Activated B cell treated with CpG ODN at 0.5 μM for 24 hours (primary cell): ENCODE data around the gene KAZALD1. TPM values are rescaled to one million over a fixed set of nuclear protein-coding genes. Genes with fewer than 3 reads are reported as not detected.

Experiments used
- ATAC-seq: fragments of 200-7000 bp; cut with Tn5 transposase; one replicate; pipeline ENCODE4 v1.10.0; 2021; ENCODE audit warnings: low read depth, mild to moderate bottlenecking, moderate library complexity
- CTCF ChIA-PET: fragments of 350-600 bp; sonication (Branson Sonifier 250); formaldehyde crosslinking; loops from one replicate; lab custom pipeline; 2021; ENCODE audit warnings: antibody characterized with exemption; lab: Charles Lee
- POLR2A ChIA-PET: fragments of 350-600 bp; sonication (Branson Sonifier 250); formaldehyde crosslinking; loops from one replicate; lab custom pipeline; 2021; ENCODE audit warnings: antibody characterized with exemption; lab: Charles Lee
- DNase-seq: peaks from one replicate; pipeline ENCODE4 v3.0.0; 2022
- H3K27ac Mint-ChIP-seq: one replicate; pipeline ENCODE4 v1.8.0; 2020; ENCODE audit warnings: mixed read lengths
- H3K27me3 Mint-ChIP-seq: one replicate; pipeline ENCODE4 v1.8.0; 2021; ENCODE audit warnings: mixed read lengths
- H3K36me3 Mint-ChIP-seq: one replicate; pipeline ENCODE4 v1.8.0; 2021; ENCODE audit warnings: low read depth, mixed read lengths
- H3K4me1 Mint-ChIP-seq: one replicate; pipeline ENCODE4 v1.8.0; 2021; ENCODE audit warnings: mixed read lengths
- H3K4me3 Mint-ChIP-seq: one replicate; pipeline ENCODE4 v1.8.0; 2020; ENCODE audit warnings: mild to moderate bottlenecking, mixed read lengths
- H3K9me3 Mint-ChIP-seq: one replicate; pipeline ENCODE4 v1.8.0; 2020; ENCODE audit warnings: mixed read lengths
- intact Hi-C: fragments of 100-400 bp; cut with micrococcal nuclease; formaldehyde crosslinking; loops from one replicate; pipeline ENCODE4 v1.15.1; 2024
- total RNA-seq: library from RNA; stranded (reverse); gene quantifications from 2 replicates; pipeline ENCODE4 v1.2.3, GENCODE V29; 2022
- TF ChIP-seq, protein P1 (sequence below): fragments of 200-600 bp; IDR thresholded peaks from one replicate; pipeline ENCODE4 v1.8.0; 2022; ENCODE audit warnings: antibody characterized with exemption, mild to moderate bottlenecking

Gene KAZALD1
- total RNA-seq, 1 donor from 2014 or later: 0.58 TPM

DNA sequence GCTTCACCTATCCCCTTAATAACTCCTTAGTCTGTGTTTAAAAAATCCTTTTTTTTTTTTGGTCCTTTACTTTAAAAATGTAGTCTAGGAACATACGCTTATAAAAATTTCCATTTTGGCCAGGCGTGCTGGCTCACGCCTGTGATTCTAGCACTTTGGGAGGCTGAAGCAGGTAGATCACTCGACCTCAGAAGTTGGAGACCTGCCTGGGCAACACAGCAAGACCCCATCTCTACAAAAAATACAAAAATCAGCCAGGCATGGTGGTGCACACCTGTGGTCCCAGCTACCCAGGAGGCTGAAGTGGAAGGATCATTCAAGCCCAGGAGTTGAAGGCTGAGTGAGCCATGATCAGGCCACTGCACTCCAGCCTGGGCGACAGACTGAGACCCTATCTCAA, 14.8 kb downstream of the KAZALD1 start:
- H3K36me3 Mint-ChIP-seq: no peaks in the 10 kb centered on the region
- H3K27me3 Mint-ChIP-seq: peaks cover 39% of the 10 kb centered on the region
- peaks cover 19% of the 10 kb centered on the region for H3K4me1 Mint-ChIP-seq
- DNase-seq (no peak), ATAC-seq (no peak)
- TF ChIP-seq, protein P1, sequence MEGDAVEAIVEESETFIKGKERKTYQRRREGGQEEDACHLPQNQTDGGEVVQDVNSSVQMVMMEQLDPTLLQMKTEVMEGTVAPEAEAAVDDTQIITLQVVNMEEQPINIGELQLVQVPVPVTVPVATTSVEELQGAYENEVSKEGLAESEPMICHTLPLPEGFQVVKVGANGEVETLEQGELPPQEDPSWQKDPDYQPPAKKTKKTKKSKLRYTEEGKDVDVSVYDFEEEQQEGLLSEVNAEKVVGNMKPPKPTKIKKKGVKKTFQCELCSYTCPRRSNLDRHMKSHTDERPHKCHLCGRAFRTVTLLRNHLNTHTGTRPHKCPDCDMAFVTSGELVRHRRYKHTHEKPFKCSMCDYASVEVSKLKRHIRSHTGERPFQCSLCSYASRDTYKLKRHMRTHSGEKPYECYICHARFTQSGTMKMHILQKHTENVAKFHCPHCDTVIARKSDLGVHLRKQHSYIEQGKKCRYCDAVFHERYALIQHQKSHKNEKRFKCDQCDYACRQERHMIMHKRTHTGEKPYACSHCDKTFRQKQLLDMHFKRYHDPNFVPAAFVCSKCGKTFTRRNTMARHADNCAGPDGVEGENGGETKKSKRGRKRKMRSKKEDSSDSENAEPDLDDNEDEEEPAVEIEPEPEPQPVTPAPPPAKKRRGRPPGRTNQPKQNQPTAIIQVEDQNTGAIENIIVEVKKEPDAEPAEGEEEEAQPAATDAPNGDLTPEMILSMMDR: no peak
- H3K27ac Mint-ChIP-seq: no peak overlapping the region
- ChIA-PET CTCF (no interaction called here), POLR2A (no interaction called here)
- H3K4me3 Mint-ChIP-seq: no peak overlapping the region
- intact Hi-C loops: no loop called here
- no peaks in the 10 kb centered on the region for H3K9me3 Mint-ChIP-seq

DNA sequence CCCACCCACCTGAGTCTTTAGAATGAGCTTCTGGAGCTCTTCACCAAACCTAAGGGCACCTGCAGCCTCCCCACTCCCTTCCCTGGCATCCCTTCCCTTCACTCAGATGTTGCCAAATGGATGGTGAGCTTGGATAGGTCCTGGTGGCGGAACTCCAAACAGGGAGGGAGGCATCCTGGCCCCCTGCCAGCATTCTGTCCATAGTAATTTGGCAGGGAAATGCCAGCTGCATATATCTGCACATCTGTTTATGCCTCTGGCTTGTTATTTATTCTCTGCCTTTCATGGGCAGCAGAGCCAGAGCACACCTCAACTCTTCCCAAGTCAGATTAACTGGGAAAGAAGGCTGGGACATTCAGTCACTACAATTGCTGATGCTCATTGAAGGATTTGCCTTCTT, 18.1 kb downstream of the KAZALD1 start:
- no peak for DNase-seq
- Mint-ChIP-seq H3K36me3 (no peaks in the 10 kb centered on the region), H3K4me1 (no peaks in the 10 kb centered on the region), H3K4me3 (no peak overlapping the region), H3K27me3 (peaks cover 46% of the 10 kb centered on the region), H3K9me3 (no peaks in the 10 kb centered on the region), H3K27ac (no peak overlapping the region)
- ChIA-PET CTCF (interaction anchor here (1.9 kb wide), 1 partner anchor 9 kb away, joined by 4 read pairs; no protein-coding TSS in a partner anchor), POLR2A (no interaction called here)
- intact Hi-C loops: no loop called here
- no peak for ATAC-seq
- TF ChIP-seq, protein P1: no peak

DNA sequence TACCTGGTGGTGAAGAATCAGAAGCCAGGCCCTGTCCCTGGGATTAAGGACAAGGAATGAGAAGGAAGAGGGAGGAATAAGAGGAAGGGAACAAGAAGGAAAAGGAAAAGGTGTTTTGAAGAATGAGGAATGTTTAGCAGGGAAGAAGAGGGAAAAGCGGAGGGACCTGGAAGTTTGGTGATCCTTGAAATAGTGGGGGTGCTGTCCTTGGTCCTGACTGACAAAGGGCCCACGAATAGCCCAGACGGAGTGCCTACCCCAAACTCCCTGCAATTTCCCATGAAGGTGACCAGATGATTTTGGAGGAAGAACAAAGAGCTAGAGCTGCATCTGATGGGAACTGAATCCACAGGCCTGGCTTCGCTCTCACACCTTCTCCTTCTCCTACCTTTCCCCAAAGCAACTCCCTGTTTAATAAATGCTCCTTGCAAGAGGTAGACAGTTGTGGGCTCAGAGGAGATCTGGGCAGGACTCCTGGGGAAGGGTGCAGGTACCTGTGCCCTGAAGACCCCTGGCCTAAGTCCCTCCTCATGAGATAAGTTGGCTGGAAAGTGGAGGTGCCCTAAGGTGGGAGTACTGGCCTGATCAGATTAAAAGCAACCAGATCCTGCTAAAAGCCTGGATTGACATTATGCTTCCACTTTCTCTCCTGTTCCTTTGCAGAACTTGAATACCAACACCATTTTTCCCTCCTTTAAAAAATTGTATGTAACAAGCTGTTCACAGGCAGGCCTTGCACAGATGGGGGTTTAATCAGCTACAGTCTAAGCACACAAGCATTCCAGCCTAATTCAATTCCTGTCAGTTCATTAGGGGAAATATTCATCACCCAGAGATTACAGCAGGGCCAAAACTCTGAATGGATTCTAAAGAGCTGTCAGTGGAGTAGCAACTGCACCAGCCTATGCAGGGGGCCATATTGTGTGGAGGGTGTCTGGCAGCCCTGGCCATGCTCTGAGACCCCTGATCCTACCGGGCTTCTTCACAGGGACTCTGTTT, 19.4 kb downstream of the KAZALD1 start:
- Mint-ChIP-seq H3K27me3 (peaks cover 44% of the 10 kb centered on the region), H3K4me3 (no peak overlapping the region), H3K4me1 (no peaks in the 10 kb centered on the region), H3K9me3 (no peaks in the 10 kb centered on the region), H3K36me3 (no peaks in the 10 kb centered on the region), H3K27ac (no peak overlapping the region)
- TF ChIP-seq, protein P1: no peak
- ChIA-PET POLR2A (interaction anchor here (0.6 kb wide), 1 partner anchor 10 kb away, joined by 3 read pairs; no protein-coding TSS in a partner anchor), CTCF (interaction anchor here (1.9 kb wide), 1 partner anchor 10 kb away, joined by 4 read pairs; no protein-coding TSS in a partner anchor)
- no peak for ATAC-seq
- intact Hi-C loops: no loop called here
- DNase-seq: no peak

DNA sequence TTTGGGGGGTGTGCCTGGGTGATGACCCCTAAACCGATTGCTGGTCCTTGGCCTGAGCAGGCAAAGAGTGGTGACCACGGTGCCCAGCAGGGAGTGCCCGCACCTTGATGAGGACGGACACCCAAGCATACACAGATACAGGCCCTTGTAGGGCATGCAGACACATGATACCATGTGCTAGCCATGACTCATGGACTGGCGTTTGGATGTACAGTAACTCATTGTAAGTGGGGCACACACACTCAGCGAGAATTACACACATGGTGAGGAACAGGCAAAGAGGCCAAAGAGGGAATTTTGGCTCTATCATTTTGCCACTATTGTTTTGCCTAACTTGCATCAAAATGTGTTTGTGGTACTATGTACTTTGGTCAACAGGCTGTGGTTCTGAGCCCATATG, 24.1 kb downstream of the KAZALD1 start:
- Mint-ChIP-seq H3K27ac (no peak overlapping the region), H3K9me3 (no peaks in the 10 kb centered on the region), H3K27me3 (peaks cover 60% of the 10 kb centered on the region), H3K36me3 (no peaks in the 10 kb centered on the region), H3K4me3 (no peak overlapping the region), H3K4me1 (no peaks in the 10 kb centered on the region)
- ChIA-PET POLR2A (no interaction called here), CTCF (interaction anchor here (1.0 kb wide), 1 partner anchor 10 kb away, joined by 3 read pairs; no protein-coding TSS in a partner anchor)
- intact Hi-C loops: no loop called here
- ATAC-seq (no peak), DNase-seq (no peak)
- TF ChIP-seq, protein P1: no peak

DNA sequence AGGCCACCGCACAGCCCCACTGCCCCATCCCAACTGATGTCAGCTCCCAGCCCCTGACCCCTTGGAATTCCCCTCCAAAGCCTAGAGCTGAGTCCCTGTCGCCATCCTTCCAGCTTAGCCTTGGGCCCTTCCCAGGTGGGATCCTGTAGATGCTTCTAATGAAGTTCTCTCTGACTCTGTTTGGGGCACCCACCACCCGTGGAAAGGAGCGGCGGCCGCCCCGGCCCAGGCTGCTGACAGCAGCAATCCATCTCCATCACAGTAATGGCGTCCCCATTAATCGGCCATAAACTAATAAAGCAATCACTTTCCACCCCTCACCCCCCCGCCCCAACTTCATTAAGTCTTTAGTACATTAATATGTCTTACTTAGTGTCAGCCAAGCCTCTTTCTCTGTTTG, 25.6 kb downstream of the KAZALD1 start:
- TF ChIP-seq, protein P1: no peak
- Mint-ChIP-seq H3K27me3 (peaks cover 71% of the 10 kb centered on the region), H3K4me1 (no peaks in the 10 kb centered on the region), H3K36me3 (no peaks in the 10 kb centered on the region), H3K9me3 (no peaks in the 10 kb centered on the region), H3K27ac (no peak overlapping the region), H3K4me3 (no peak overlapping the region)
- no peak for ATAC-seq
- ChIA-PET CTCF (interaction anchor here (2.6 kb wide), 1 partner anchor 55 kb away, joined by 6 read pairs; no protein-coding TSS in a partner anchor), POLR2A (no interaction called here)
- intact Hi-C loops: no loop called here
- DNase-seq: no peak
